ENCODE measurements around the gene EWSR1. TPM values are rescaled to one million over a fixed set of nuclear protein-coding genes. Genes with fewer than 3 reads are reported as not detected.

The EWSR1 gene
- total RNA-seq, 1 donor from 2014 or later, result 199 TPM

GRCh38 chr22:29259253-29259899 is 8.7 kb upstream of the EWSR1 start:
- H3K27me3 Mint-ChIP-seq (ENCODE audit: low read depth, unreplicated experiment), result peaks cover 4% of the 10 kb centered on the region
- Histone ChIP-seq H2AFZ (ENCODE audit: low read depth, low read length) (no peak overlapping the region), H3K4me2 (ENCODE audit: low read length) (no peak overlapping the region), H3K4me3 (ENCODE audit: insufficient read depth, low read depth, low read length) (no peak overlapping the region), H3K27ac (ENCODE audit: low read depth, low read length) (no peak overlapping the region), H3K4me1 (ENCODE audit: insufficient read depth, low read length) (no peaks in the 10 kb centered on the region), H4K20me1 (ENCODE audit: insufficient read depth, low read length) (peaks cover 5% of the 10 kb centered on the region), H3K27me3 (ENCODE audit: insufficient read depth, low read length) (no peaks in the 10 kb centered on the region), H3K9me3 (ENCODE audit: insufficient read depth, low read depth, low read length) (no peaks in the 10 kb centered on the region), H3K36me3 (ENCODE audit: insufficient read depth, low read length) (no peaks in the 10 kb centered on the region), H3K79me2 (ENCODE audit: insufficient read depth, low read length) (no peaks in the 10 kb centered on the region), H3K9ac (ENCODE audit: low read length) (no peak overlapping the region)
- H3K27ac Mint-ChIP-seq (ENCODE audit: unreplicated experiment), result no peak overlapping the region
- DNase-seq (ENCODE audit: low read depth) (no peak), FAIRE-seq (no peak)
- H3K4me1 Mint-ChIP-seq (ENCODE audit: low read depth, unreplicated experiment), result no peaks in the 10 kb centered on the region
- no peak for TF ChIP-seq CTCF (IDR thresholded peaks at IDR 0.05; ENCODE audit: insufficient read depth, low read depth, low read length)
- no peak overlapping the region for H3K4me3 Mint-ChIP-seq (ENCODE audit: unreplicated experiment)
- H3K9me3 Mint-ChIP-seq (ENCODE audit: unreplicated experiment), result no peaks in the 10 kb centered on the region
- H3K36me3 Mint-ChIP-seq (ENCODE audit: low read depth, unreplicated experiment), result peaks cover 10% of the 10 kb centered on the region

GRCh38 chr22:29260031-29260560 is 8.0 kb upstream of the EWSR1 start:
- Histone ChIP-seq H3K36me3 (ENCODE audit: insufficient read depth, low read length) (no peaks in the 10 kb centered on the region), H3K4me1 (ENCODE audit: insufficient read depth, low read length) (no peaks in the 10 kb centered on the region), H4K20me1 (ENCODE audit: insufficient read depth, low read length) (peaks cover 5% of the 10 kb centered on the region), H3K9ac (ENCODE audit: low read length) (no peak overlapping the region), H2AFZ (ENCODE audit: low read depth, low read length) (no peak overlapping the region), H3K27me3 (ENCODE audit: insufficient read depth, low read length) (no peaks in the 10 kb centered on the region), H3K27ac (ENCODE audit: low read depth, low read length) (no peak overlapping the region), H3K79me2 (ENCODE audit: insufficient read depth, low read length) (no peaks in the 10 kb centered on the region), H3K4me2 (ENCODE audit: low read length) (no peak overlapping the region), H3K9me3 (ENCODE audit: insufficient read depth, low read depth, low read length) (no peaks in the 10 kb centered on the region), H3K4me3 (ENCODE audit: insufficient read depth, low read depth, low read length) (no peak overlapping the region)
- DNase-seq (ENCODE audit: low read depth) (no peak), FAIRE-seq (no peak)
- H3K4me1 Mint-ChIP-seq (ENCODE audit: low read depth, unreplicated experiment), result no peaks in the 10 kb centered on the region
- H3K4me3 Mint-ChIP-seq (ENCODE audit: unreplicated experiment), result no peak overlapping the region
- no peaks in the 10 kb centered on the region for H3K9me3 Mint-ChIP-seq (ENCODE audit: unreplicated experiment)
- TF ChIP-seq CTCF (IDR thresholded peaks at IDR 0.05; ENCODE audit: insufficient read depth, low read depth, low read length), result no peak
- no peak for TF ChIP-seq EZH2 (IDR thresholded peaks at IDR 0.05; ENCODE audit: insufficient read depth, low read length)
- H3K27me3 Mint-ChIP-seq (ENCODE audit: low read depth, unreplicated experiment), result no peaks in the 10 kb centered on the region
- no peak overlapping the region for H3K27ac Mint-ChIP-seq (ENCODE audit: unreplicated experiment)
- peaks cover 10% of the 10 kb centered on the region for H3K36me3 Mint-ChIP-seq (ENCODE audit: low read depth, unreplicated experiment)

DNA sequence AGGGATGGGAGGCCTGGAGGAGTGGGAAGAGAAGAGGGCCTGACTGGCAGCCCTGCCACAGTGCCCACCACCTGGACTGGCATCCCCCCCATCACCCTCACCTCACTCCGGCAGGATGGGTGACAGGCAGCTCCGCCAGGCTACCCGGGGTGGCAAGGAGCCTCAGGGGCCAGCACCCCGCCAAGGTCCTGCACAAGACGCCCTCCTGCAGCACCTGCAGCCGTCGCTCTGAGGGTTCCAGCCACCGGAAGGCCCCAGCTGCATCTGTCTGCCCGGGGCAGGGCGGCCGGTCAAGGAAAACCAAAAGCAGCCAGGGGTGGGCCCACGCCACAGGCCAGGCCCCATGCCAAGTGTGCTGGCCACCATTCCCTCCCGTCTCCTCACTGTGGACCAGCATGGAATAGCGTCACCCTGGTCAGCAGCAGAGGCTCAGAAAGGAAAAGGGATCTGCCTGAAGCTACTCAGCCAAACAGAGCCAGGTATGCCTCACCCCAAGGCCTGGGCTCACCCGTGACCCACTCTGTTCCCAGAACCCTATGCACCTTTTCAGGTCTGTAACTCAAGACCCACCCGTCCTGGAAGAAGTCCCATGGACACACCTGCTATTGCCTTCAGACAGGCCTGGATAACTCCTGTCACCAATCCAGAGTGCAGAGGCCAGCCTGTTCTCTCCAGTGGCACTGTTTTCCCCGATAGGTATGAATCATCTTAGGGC is 7.3 kb upstream of the EWSR1 start:
- no peaks in the 10 kb centered on the region for H3K27me3 ChIP-seq (ENCODE audit: insufficient read depth, low read length)
- no peak overlapping the region for H3K9ac ChIP-seq (ENCODE audit: low read length)
- DNase-seq (ENCODE audit: low read depth) (no peak), FAIRE-seq (no peak)
- H3K4me1 ChIP-seq (ENCODE audit: insufficient read depth, low read length), result no peaks in the 10 kb centered on the region
- no peak overlapping the region for H2AFZ ChIP-seq (ENCODE audit: low read depth, low read length)
- H3K4me2 ChIP-seq (ENCODE audit: low read length), result no peak overlapping the region
- H4K20me1 ChIP-seq (ENCODE audit: insufficient read depth, low read length), result peaks cover 5% of the 10 kb centered on the region
- Mint-ChIP-seq H3K27me3 (ENCODE audit: low read depth, unreplicated experiment) (no peaks in the 10 kb centered on the region), H3K9me3 (ENCODE audit: unreplicated experiment) (no peaks in the 10 kb centered on the region), H3K4me3 (ENCODE audit: unreplicated experiment) (no peak overlapping the region), H3K4me1 (ENCODE audit: low read depth, unreplicated experiment) (no peaks in the 10 kb centered on the region), H3K27ac (ENCODE audit: unreplicated experiment) (no peak overlapping the region), H3K36me3 (ENCODE audit: low read depth, unreplicated experiment) (peaks cover 8% of the 10 kb centered on the region)
- no peaks in the 10 kb centered on the region for H3K36me3 ChIP-seq (ENCODE audit: insufficient read depth, low read length)
- no peaks in the 10 kb centered on the region for H3K9me3 ChIP-seq (ENCODE audit: insufficient read depth, low read depth, low read length)
- no peak overlapping the region for H3K4me3 ChIP-seq (ENCODE audit: insufficient read depth, low read depth, low read length)
- H3K27ac ChIP-seq (ENCODE audit: low read depth, low read length), result no peak overlapping the region
- peaks cover 1% of the 10 kb centered on the region for H3K79me2 ChIP-seq (ENCODE audit: insufficient read depth, low read length)
- TF ChIP-seq CTCF (IDR thresholded peaks at IDR 0.05; ENCODE audit: insufficient read depth, low read depth, low read length) (no peak), EZH2 (IDR thresholded peaks at IDR 0.05; ENCODE audit: insufficient read depth, low read length) (no peak)

Data from astrocyte (in vitro differentiated cells and primary cell).